HG03064 (cell line): Measurements from ENCODE around the gene RANBP10.

Experiments
- ATAC-seq: cut with Tn5 transposase; IDR thresholded peaks from one replicate; pipeline ENCODE4 v1.9.1; 2021; ENCODE audit warnings: low read depth; ENCODE audit not compliant: unreplicated experiment

Gene RANBP10

GRCh38 chr16:67679935-67680897 is 126.1 kb downstream of the RANBP10 start:
- ATAC-seq, result no peak

- no peak for ATAC-seq
These were observed 127.9 kb downstream of the RANBP10 start for GRCh38 chr16:67678354-67679023.

- no peak for ATAC-seq
These were observed 128.6 kb downstream of the RANBP10 start for GRCh38 chr16:67677712-67678111.

- no peak for ATAC-seq
These were observed 129.4 kb downstream of the RANBP10 start for GRCh38 chr16:67676939-67677338.

- ATAC-seq, result no peak
These were observed 129.8 kb downstream of the RANBP10 start for GRCh38 chr16:67676516-67676915.

- ATAC-seq, result no peak
These were observed 130.4 kb downstream of the RANBP10 start for GRCh38 chr16:67675999-67676398.

GRCh38 chr16:67675579-67675935 is 130.8 kb downstream of the RANBP10 start:
- ATAC-seq, result no peak

GRCh38 chr16:67674851-67675578 is 131.3 kb downstream of the RANBP10 start:
- ATAC-seq, result no peak

- no peak for ATAC-seq
These were observed 132.4 kb downstream of the RANBP10 start for GRCh38 chr16:67673712-67674580.
